DND-41 (cell line): ENCODE data around the gene EXOC8.

ENCODE experiments used
- ATAC-seq: fragments of 200-7000 bp; cut with Tn5 transposase; 3 replicates; pipeline ENCODE4 v1.9.1; 2021; ENCODE audit warnings: low read depth; ENCODE audit not compliant: insufficient read depth
- DNase-seq: peaks from one replicate; pipeline ENCODE4 v3.0.0-alpha.2; 2020
- H2AFZ ChIP-seq: 2 replicates; pipeline ENCODE4 v1.6.0; 2012; ENCODE audit warnings: low read depth, low read length
- H3K27ac ChIP-seq: 2 replicates; pipeline ENCODE4 v1.5.1; 2012; ENCODE audit warnings: low read length, inconsistent platforms
- H3K27me3 ChIP-seq: fragments of 200-600 bp; sonication (generic); 2 replicates; pipeline ENCODE4 v1.6.0; 2012; ENCODE audit warnings: low read length, mild to moderate bottlenecking, inconsistent platforms; ENCODE audit not compliant: insufficient read depth, poor library complexity
- H3K36me3 ChIP-seq: 2 replicates; pipeline ENCODE4 v1.5.1; 2012; ENCODE audit warnings: low read length, inconsistent platforms; ENCODE audit not compliant: insufficient read depth
- H3K4me1 ChIP-seq: 2 replicates; pipeline ENCODE4 v1.5.1; 2012; ENCODE audit warnings: mild to moderate bottlenecking, low read length; ENCODE audit not compliant: insufficient read depth
- H3K4me2 ChIP-seq: 2 replicates; pipeline ENCODE4 v1.6.0; 2012; ENCODE audit warnings: mild to moderate bottlenecking, moderate library complexity, low read length, inconsistent platforms; ENCODE audit not compliant: insufficient read depth
- H3K4me3 ChIP-seq, 2 experiments: fragments of 200-600 bp in 1 of 2; shearing (Covaris generic) in 1 of 2; 2 replicates each; pipeline ENCODE4 v1.5.1; 2012 to 2016; ENCODE audit warnings: inconsistent platforms in 2 of 2, low read length in 2 of 2, mild to moderate bottlenecking in 2 of 2, low read depth in 1 of 2, moderate library complexity in 1 of 2
- H3K79me2 ChIP-seq: 2 replicates; pipeline ENCODE4 v1.6.0; 2012; ENCODE audit warnings: low read length, inconsistent platforms; ENCODE audit not compliant: insufficient read depth
- H3K9ac ChIP-seq: 2 replicates; pipeline ENCODE4 v1.6.0; 2012; ENCODE audit warnings: low read depth, mild to moderate bottlenecking, inconsistent platforms, low read length, moderate library complexity
- H3K9me3 ChIP-seq: 2 replicates; pipeline ENCODE4 v1.5.1; 2012; ENCODE audit warnings: low read length, moderate library complexity, mild to moderate bottlenecking, inconsistent platforms; ENCODE audit not compliant: insufficient read depth, severe bottlenecking
- H4K20me1 ChIP-seq: 2 replicates; pipeline ENCODE4 v1.6.0; 2012; ENCODE audit warnings: low read length; ENCODE audit not compliant: insufficient read depth
- CTCF ChIP-seq: IDR thresholded peaks from 2 replicates; pipeline ENCODE4 v1.5.1; 2012; ENCODE audit warnings: borderline replicate concordance, low read length, moderate library complexity, mild to moderate bottlenecking; ENCODE audit not compliant: poor library complexity, severe bottlenecking; ENCODE audit errors: extremely low read depth
- EZH2 ChIP-seq: IDR thresholded peaks from 3 replicates; pipeline ENCODE4 v1.6.1; 2012; ENCODE audit warnings: borderline replicate concordance, low read depth, mild to moderate bottlenecking, moderate library complexity, low read length, inconsistent platforms; ENCODE audit not compliant: severe bottlenecking

EXOC8 gene

DNA sequence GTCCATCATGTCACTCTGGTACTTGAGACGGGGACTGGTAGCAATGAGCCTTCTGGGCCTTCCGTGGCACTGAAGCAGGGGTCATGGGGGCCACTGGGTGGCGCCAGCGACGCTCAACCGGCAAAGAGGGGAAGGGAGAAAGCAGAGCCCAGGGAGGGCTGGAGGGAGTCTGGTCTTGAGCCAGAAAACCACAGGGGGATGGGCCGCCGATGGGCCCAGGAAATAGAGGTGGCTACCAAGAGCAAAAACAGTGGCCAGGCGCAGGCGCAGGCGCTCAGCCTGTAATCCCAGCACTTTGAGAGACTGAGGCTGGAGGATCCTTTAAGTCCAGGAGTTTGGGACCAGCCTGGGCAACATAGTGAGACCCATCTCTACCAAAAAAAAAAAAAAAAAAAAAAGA is 21.8 kb downstream of the EXOC8 start:
- Histone ChIP-seq H3K4me1 (no peaks in the 10 kb centered on the region), H4K20me1 (no peaks in the 10 kb centered on the region), H3K27ac (no peak overlapping the region), H3K9ac (no peak overlapping the region), H3K79me2 (no peaks in the 10 kb centered on the region), H3K4me2 (no peak overlapping the region), H3K4me3 (no peak overlapping the region), H2AFZ (no peak overlapping the region), H3K36me3 (no peaks in the 10 kb centered on the region), H3K27me3 (no peaks in the 10 kb centered on the region), H3K9me3 (no peaks in the 10 kb centered on the region)
- DNase-seq (peak; percentile 41), ATAC-seq (peak; percentile 85)
- peak; percentile 69 for TF ChIP-seq CTCF
- TF ChIP-seq EZH2, result no peak

GRCh38 chr1:231313661-231314060 is 24.0 kb downstream of the EXOC8 start:
- Histone ChIP-seq H3K27ac (no peak overlapping the region), H3K79me2 (no peaks in the 10 kb centered on the region), H3K36me3 (no peaks in the 10 kb centered on the region), H3K4me3 (no peak overlapping the region), H3K9me3 (no peaks in the 10 kb centered on the region), H4K20me1 (no peaks in the 10 kb centered on the region), H3K27me3 (no peaks in the 10 kb centered on the region), H3K4me2 (no peak overlapping the region), H2AFZ (no peak overlapping the region), H3K9ac (no peak overlapping the region), H3K4me1 (no peaks in the 10 kb centered on the region)
- TF ChIP-seq CTCF (no peak), EZH2 (no peak)
- ATAC-seq (no peak), DNase-seq (no peak)

DNA sequence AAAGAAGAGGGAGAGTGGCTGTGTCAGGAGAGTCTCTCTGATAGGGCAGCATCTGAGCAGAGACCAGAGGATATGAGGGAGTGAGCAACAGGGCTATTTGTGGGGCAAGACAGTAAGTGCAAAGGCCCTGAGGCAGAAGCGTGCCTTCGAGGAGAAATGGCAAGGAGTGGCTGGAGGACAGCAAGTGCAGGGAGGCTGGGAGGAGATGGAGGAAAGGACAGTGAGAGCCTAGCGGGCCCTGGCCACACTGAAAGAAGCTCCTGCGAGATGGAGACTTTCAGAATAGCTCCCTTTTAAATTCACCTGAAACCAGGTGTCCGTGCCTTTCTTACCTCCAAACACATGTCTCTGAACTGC is 25.2 kb downstream of the EXOC8 start:
- Histone ChIP-seq H3K27me3 (no peaks in the 10 kb centered on the region), H3K27ac (no peak overlapping the region), H3K36me3 (no peaks in the 10 kb centered on the region), H3K4me3 (no peak overlapping the region), H3K9me3 (no peaks in the 10 kb centered on the region), H3K9ac (no peak overlapping the region), H3K79me2 (no peaks in the 10 kb centered on the region), H3K4me2 (no peak overlapping the region), H4K20me1 (no peaks in the 10 kb centered on the region), H2AFZ (no peak overlapping the region), H3K4me1 (no peaks in the 10 kb centered on the region)
- ATAC-seq (no peak), DNase-seq (no peak)
- TF ChIP-seq EZH2, result no peak
- no peak for TF ChIP-seq CTCF
